GM19397 (cell line): ENCODE results near the gene PSMC3IP.
A peak's percentile ranks its signal among the peaks of the same experiment; 100 is the strongest.
"Not testable (repeated sequence)": the region's sequence is repeated elsewhere in the genome, so short reads cannot be mapped to it uniquely, and the experiment has no call there.

ENCODE experiments used
- ATAC-seq: cut with Tn5 transposase; IDR thresholded peaks from one replicate; pipeline ENCODE4 v1.9.1; 2021; ENCODE audit warnings: mild to moderate bottlenecking, moderate library complexity; ENCODE audit not compliant: unreplicated experiment

The PSMC3IP gene, protein sequence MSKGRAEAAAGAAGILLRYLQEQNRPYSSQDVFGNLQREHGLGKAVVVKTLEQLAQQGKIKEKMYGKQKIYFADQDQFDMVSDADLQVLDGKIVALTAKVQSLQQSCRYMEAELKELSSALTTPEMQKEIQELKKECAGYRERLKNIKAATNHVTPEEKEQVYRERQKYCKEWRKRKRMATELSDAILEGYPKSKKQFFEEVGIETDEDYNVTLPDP

DNA sequence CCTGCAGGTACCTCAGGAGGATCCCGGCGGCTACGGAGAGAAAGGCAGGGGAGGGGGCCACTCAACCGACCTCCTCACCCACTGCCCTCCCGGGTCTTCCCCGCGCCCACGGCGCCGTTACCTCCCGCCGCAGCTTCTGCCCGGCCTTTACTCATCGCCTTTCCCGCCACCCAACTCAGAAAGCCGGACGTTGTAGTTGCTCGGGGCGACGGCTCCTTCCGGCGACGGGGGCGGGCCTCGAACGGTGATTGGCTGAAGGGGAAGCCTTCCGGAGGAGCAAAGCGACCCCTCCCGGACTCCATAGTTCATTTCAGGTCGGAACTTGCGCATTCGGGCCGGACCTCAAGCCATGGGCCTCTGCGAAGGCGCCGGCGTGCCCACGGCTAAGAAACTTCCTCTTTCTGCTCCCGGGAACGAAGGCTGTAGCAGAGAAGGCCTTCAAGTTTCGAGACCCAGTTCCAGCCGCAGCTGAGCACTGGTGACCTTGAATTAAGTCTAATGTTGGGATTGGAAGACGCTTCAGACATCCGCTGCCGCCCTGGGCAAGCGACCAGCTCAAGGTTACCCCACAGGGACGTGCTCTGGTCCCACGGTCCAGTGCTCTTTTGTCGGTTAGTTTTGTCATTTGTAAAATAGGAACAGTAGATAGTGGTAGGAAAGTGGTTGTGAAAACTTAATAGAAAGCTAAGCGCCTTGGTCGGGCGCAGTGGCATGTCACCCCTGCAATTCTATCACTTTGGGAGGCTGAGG, at the start of gene PSMC3IP:
PSMC3IP (minus strand) TSS at position 198 of the 750 bp plus-strand sequence; CDS start at position 155, 43 bp downstream.
- ATAC-seq = peak; percentile 60

DNA sequence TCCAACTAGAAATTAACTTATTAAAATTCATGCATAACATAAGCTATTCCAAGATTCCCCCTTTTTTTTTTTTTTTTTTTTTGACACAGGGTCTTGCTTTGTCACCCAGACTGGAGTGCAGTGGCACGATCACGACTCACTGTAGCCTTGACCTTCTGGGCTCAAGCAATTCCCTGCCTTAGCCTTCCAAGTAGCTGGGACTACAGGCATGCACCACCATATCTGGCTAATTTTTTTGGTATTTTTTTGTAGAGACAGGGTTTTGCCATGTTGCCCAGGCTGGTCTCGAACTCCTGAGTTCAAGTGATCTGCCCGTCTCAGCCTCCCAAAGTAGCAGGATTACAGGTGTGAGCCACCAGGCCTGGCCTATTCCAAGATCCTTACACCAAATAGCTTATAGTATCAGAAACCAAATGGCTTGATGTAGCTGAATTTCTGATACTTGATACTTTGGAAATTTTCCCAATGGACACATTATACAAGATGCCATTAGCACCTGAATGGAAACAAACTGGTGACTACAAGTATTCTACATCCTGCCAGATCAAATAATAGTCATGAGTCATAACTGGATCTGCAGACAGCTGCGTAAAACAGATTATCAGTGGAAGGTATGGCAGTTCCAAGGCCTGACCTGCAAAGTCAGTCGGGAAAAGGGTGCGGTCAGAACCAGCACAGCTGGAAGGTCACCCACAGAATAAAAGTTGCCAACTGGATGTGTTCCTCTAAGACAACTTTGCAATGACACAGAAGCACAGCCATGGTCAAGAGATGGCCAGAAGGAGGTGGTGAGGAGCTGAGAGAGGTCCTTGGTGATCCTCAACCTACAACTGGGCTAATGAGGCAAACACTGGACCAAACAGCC, 46.4 kb upstream of the PSMC3IP start:
- ATAC-seq = no peak

DNA sequence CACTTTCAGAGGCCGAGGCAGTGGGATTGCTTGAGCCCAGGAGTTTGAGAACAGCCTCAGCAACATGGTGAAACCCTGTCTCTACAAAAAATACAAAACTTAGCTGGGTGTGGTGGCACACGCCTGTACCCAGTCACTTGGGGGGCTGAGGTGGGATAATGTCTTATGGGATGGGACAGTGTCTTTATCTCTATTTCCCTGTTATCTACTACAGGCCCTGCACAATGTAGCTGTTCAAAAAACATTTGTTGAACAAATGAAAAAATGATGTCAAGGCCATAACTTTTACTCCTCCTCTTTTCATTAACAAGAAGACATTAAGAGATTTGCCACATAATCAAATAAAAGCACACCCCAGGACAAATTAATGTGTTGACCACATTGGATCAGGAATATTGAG, 45.7 kb upstream of the PSMC3IP start:
- ATAC-seq = no peak

DNA sequence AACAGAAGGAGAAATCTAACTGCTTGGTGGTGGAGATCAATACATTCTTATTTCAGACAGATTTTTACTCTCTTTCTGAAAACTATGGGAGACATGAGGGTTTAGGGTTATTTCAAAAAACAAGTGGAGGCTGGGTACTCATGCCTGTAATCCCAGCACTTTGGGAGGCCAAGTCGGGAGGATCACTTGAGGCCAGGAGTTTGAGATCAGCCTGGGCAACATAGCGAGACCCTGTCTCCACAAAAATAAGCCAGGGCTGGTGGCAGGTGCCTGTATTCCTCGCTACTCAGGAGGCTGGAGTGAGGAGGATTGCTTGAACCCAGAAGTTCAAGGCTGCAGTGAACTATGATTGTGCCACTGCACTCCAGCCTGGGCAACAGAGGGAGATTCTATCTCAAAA, 44.5 kb upstream of the PSMC3IP start:
- ATAC-seq = not testable (repeated sequence)

DNA sequence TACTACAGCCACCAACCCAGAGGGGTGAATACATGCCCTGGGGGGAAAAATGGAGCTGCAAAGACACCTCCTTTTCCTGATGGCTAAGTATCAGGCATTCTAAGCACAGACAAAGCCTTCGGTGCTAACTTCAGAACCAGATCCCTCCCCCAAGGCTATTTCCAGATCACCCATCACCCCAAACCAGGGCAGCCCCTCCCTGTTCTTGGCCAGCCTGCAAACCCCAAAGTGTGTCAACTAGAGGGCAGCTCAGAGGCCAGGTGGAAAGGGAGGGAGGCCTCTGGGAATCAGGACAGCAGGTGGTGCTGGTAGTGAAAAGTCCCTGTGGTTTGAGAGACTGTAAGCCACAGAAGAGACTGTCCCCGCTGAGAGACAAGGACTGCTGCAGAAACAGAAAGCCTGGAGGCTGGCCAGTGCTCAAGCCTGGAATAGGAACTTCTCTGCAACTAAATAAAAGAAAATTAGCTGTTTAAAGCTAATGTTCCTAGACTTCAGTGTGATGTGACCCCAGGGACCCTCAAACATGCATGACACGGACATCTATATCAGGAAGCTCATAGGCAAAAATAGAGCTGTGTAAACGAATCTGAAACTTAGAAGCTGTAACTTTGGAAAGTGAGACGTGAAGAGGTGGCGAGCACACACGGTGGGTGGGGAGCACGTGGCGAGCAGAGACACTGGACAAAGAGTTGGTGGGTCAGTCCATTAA, 41.1 kb upstream of the PSMC3IP start:
- ATAC-seq = peak; percentile 52

DNA sequence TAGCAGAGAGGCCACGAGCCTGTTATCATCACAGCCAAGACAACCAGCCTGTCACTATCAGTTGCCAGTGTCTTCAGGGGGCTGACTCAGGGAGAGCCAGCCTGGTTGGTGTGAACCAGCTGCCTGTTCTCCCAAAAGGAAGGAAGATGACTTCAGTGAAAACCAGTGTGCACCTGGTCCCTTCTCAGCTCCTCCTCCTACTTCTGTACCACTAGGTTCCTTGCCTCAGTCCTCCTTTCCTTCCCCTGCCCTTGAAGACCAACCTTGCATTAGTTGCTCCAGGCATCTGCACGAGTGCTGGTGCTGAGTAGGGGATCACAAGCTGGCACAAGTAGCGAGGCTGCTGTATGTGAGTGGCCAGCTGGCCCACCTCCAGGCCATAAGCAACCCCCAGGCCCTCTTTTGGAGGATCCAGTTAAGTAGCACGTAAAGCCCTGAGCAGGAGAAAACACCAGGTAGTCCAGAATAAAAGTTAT, 40.5 kb upstream of the PSMC3IP start:
- ATAC-seq = peak; percentile 30

DNA sequence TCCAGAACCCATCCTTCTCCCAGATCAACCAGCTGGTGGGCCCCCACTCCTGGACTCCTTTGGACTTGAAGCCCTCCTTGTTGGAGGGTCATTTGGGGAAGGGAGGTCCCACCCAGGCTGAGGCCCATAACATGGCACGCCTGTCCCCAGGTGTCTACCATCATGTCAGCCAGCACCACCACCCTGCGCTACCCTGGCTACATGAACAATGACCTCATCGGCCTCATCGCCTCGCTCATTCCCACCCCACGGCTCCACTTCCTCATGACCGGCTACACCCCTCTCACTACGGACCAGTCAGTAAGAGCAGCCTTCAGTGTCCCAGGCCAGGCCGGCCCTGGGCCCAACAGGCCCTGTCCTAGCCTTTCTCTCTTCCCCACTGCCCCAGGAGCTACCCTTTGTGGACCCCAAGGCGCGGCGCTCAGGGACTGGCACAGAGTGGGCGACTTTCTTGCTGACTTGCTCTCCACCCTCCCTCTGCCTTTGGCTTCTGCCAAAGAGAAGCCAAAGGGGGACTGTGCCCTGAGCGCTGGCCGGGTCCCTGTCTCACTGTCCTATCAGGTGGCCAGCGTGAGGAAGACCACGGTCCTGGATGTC, 36.3 kb upstream of the PSMC3IP start:
- ATAC-seq = no peak

DNA sequence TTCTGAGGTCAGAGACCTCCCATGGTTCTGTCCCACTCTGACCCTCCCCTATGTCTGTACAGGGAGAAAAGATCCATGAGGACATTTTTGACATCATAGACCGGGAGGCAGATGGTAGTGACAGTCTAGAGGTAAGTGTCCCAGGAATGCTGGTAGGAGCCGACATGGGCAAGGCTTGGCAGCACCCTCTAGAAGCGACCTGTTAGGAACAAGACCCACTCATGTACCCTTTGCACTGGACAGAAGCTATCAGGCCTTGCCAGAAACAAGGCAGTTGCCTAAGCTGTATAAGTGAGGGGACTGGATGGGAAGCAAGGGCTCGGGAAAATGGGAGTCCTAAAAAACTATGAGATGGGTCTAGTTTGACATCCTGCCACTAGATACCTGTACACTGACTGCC, 34.5 kb upstream of the PSMC3IP start:
- ATAC-seq = no peak

DNA sequence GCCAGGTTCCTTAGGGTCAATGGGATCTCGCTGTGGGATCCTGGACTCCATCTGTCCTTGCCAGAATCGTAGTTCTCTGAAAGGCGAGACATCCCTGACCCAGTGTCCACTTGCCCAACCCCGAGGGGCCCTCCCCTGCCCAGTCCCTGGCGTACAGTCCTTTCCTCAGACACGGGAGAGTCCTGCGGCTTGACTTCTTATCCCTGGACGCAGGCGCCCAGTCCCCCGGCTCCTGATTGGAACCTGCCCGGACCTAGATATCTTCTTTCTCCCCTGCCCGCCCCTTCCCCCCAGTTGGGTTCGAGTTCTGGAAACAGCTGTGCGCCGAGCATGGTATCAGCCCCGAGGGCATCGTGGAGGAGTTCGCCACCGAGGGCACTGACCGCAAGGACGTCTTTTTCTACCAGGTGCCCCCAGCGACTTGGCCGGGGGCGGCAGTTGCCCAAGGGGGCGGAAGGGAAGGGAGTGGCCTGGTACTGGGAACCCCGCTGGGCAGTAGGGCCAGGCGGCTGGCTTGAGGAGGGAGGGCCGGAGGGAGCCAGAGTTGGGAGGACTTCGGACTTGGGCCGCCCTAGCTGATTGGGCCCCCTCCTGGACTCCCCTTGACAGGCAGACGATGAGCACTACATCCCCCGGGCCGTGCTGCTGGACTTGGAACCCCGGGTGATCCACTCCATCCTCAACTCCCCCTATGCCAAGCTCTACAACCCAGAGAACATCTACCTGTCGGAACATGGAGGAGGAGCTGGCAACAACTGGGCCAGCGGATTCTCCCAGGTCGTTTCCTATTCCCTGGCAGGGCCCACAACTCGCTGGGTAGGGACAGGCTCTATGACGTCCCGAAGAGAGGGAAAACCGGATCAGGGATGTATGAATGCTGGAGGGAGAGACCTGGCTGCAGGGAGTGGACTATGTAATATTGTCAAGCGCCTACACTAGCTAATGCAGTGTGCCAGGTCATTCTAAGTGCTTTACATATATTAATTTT, 32.6 kb upstream of the PSMC3IP start:
- ATAC-seq = not testable (repeated sequence)

DNA sequence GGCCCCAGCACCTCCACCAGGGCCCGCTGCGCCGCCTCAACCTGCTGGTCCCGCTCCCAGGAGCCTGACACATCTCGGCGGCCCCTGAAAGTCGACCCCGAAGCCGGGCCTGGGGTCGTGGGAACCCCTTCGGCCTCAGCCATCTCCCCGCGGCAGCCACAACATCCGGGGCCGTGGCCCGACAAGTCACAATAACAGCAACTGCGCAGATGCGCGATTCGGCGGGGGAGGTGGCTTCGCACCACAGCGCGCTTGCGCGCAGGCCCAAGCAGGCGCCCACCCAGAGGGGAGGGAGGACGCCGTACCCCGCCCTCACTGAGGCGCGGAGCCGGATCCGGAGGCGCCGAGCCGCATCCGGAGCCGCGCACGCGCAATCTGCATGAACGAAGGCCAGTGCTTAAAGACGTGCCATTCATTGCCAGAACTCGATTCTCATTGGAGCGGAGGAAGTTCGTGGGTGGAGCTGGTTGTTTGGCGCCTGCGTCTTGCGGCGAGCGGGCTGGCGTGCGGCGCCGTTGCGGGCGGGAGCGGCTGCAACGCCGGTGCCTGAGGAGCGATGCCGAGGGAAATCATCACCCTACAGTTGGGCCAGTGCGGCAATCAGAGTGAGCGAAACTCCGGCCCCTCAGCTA, 31.8 kb upstream of the PSMC3IP start, which contains the start of the genes RETREG3 and TUBG1:
RETREG3 (minus strand) TSS at position 193 of the 632 bp plus-strand sequence; CDS start at position 143, 50 bp downstream.
TUBG1 (plus strand) TSS at position 502 of the 632 bp plus-strand sequence; CDS start at position 557, 55 bp downstream.
- peak; percentile 87 for ATAC-seq

DNA sequence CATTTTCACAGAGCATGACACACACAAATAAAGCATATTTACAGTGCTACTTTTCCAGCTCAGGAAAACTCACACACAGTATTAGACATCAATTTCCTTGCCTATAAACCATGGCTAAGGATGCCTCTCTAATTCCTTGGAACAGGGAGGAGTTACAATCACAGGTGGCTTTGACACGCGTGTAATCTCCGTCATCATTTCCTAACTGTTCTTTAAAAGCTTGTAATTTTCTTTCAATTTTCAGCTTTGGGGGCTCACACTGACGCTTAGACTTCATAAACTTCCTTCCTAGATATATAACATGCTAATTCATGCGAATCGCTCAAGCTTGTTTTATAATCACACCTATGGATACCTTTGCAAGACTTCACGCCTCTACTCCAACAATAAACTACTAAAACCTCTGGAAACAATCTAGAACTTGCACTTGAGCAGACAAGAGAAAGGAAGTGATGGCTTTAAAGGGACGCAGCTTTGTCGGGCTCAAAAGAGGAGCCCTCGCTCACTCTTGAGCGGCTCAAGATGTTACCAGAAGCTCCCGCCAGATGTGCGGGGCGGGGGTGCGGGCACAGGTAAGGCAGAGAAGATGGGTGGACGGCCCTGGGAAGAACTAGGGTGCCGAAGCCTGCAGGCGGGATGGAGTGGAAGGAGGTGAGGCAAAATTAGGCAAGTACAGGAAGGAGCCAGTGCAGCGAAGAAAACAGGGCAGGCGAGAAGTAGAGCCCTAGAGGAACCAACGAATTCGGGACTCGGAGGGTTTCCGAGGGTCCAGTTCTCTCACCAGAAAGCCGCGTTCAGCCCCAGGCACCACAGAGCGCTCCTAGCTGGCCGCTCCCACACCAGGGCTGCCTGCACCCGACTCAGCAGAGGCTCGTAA, 31.0 kb upstream of the PSMC3IP start:
- peak; percentile 23 for ATAC-seq

DNA sequence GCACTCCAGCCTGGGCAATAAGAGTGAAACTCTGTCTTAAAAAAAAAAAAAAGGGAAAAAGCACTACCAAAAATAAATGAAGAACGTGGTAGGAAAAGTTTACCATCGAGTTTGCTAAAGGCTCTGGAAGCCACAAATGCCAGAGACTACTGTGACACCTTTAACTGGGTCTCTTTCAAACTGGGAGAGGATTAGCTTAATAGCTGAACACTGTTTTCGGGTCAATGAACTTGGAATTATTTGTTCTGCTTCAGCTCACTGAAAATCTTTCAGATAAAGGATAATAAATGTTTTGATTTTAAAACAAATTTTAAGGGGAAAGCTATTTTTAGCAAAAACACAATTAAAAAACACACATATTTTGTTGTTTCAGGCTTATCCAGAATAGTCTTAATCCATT, 30.2 kb upstream of the PSMC3IP start:
- no peak for ATAC-seq

DNA sequence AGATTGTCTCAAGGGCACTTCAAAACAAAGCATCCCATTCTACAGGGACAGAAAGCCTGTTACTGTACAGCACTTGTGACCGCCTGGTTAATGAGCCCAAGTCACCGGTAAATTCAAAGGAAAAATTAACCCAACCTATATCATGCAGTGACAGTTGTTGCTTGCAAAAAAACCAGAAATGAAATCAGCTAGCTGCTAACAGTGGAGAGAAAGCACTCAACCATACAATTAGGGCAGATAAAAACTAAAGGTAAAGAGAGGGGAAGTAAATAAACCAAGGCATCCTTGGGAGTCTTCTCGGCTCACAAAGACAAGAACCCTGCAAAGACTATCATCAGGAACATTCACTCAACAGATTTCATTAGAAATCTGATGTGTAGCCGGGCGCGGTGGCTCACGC, 25.8 kb upstream of the PSMC3IP start:
- ATAC-seq = no peak

DNA sequence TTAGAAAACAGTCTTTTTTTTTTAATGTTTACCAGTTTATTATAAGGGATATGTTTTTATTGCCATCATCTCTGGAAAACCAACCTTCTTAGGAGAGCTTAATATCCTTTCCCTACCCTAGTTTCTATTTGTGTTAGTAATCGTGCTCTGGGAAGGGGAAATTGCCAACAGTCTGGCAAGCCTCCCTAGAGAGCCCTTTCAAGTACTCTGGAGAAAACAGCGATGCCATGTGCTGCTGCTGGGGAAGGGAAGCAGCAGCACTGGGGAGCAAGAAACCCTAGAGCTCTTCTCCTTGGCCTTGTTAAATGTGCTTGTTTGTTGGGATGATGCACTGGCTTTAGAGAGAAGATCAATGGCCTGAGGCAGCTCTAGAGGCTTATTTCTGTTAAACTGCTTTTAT, 21.4 kb upstream of the PSMC3IP start:
- no peak for ATAC-seq

DNA sequence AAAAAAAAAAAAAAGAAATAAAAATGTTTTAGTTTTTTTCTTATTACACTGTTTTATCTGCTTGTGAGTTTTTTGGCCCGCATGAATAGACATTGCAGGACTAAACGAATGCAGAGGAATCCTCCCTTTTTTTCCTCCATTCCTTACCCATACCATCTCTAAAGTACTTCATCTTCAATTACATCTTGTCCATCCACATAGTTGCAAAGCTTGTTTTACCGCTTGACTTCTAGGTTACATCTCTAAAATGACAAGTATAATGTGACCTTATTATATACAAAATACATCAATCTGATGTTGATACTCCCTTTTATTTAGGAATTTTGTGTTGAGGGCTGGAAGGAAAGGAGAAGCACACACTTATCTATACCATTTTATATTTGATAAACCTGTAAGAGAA, 18.9 kb upstream of the PSMC3IP start:
- ATAC-seq = no peak

DNA sequence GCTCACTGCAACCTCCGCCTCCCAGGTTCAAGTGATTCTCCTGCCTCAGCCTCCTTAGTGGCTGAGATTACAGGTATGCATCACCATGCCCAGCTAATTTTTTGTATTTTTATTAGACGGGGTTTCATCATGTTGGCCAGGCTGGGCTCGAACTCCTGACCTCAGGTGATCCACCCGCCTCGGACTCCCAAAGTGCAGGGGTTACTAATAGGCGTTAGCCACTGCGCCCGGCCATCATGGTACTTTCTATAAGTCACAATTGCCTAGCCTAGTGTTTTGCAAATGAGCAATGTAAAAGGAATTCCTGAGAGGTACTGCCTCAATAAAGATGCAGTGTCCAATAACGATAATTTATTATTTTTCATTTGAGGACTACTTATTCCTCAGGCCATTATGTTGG, 13.9 kb upstream of the PSMC3IP start:
- ATAC-seq = no peak

DNA sequence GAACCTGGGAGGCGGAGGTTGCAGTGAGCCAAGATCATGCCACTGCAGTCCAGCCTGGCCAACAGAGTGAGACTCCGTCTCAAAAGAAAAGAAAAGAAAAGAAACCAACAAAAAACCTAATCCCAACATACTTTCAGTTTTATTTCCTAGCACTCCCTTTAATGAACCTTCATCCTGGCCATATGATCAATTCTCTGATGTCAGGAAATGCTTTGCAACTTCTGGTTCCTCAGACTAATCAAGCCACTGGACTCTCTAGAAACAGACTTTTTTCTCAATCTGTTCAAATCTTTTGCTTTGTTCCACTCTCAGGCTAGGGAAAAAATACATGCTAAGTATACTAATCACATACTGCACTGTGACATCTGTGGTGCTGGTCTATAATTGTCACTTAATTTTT, 13.4 kb upstream of the PSMC3IP start:
- no peak for ATAC-seq
